ENCODE measurements around the gene SOX9. TPM values are rescaled to one million over a fixed set of nuclear protein-coding genes. Genes with fewer than 3 reads are reported as not detected.

Gene SOX9
- 5.4 TPM for total RNA-seq
- long read RNA-seq, partial matches to known transcripts = 6 of 10 reads
- long read RNA-seq, other reads (novel, unspliced or antisense) = 1 of 10 reads

DNA sequence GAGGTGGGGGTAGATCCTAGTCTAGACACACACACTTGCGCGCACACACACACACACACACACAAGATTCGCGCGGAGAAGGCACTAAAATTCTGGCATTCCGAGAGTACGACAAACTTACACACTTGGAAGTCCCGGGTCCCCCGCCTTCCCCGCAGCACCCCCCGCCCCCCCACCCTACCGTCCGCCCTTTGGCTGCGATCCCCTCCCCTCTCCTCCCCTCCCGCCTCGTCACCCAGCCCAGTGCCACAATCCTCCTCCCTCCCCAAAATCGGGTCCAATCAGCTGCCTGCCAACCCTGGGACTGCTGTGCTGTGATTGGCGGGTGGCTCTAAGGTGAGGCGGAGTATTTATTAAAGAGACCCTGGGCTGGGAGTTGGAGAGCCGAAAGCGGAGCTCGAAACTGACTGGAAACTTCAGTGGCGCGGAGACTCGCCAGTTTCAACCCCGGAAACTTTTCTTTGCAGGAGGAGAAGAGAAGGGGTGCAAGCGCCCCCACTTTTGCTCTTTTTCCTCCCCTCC lies at the start of gene SOX9:
Gene SOX9 (plus strand): TSS at position 379 of the 522 bp plus-strand sequence. CDS start 372 bp downstream, outside the sequence.
- Histone ChIP-seq H3K4me3 (peak within 1 kb of the TSS; percentile 57), H3K27me3 (peaks cover 80% of the 10 kb centered on the region), H3K4me1 (peaks cover 26% of the 10 kb centered on the region), H3K36me3 (no peaks in the 10 kb centered on the region), H3K27ac (peak within 1 kb of the TSS; percentile 55), H3K9me3 (no peaks in the 10 kb centered on the region)
- ATAC-seq (peak; percentile 92), DNase-seq (peak; percentile 90)
- TF ChIP-seq, protein P1, sequence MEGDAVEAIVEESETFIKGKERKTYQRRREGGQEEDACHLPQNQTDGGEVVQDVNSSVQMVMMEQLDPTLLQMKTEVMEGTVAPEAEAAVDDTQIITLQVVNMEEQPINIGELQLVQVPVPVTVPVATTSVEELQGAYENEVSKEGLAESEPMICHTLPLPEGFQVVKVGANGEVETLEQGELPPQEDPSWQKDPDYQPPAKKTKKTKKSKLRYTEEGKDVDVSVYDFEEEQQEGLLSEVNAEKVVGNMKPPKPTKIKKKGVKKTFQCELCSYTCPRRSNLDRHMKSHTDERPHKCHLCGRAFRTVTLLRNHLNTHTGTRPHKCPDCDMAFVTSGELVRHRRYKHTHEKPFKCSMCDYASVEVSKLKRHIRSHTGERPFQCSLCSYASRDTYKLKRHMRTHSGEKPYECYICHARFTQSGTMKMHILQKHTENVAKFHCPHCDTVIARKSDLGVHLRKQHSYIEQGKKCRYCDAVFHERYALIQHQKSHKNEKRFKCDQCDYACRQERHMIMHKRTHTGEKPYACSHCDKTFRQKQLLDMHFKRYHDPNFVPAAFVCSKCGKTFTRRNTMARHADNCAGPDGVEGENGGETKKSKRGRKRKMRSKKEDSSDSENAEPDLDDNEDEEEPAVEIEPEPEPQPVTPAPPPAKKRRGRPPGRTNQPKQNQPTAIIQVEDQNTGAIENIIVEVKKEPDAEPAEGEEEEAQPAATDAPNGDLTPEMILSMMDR (IDR thresholded peaks at IDR 0.05) = no peak
- intact Hi-C loops (cut with DNase I) = no loop called here

- intact Hi-C loops (cut with DNase I) = no loop called here
- no peak overlapping the region for H3K4me3 ChIP-seq
- no peaks in the 10 kb centered on the region for H3K4me1 ChIP-seq
- H3K36me3 ChIP-seq = no peaks in the 10 kb centered on the region
- DNase-seq (no peak), ATAC-seq (no peak)
- TF ChIP-seq, protein P1 (IDR thresholded peaks at IDR 0.05) = no peak
- H3K9me3 ChIP-seq = no peaks in the 10 kb centered on the region
- H3K27ac ChIP-seq = no peak overlapping the region
- H3K27me3 ChIP-seq = no peaks in the 10 kb centered on the region
These were observed 49.5 kb upstream of the SOX9 start for GRCh38 chr17:72071330-72071729.

DNA sequence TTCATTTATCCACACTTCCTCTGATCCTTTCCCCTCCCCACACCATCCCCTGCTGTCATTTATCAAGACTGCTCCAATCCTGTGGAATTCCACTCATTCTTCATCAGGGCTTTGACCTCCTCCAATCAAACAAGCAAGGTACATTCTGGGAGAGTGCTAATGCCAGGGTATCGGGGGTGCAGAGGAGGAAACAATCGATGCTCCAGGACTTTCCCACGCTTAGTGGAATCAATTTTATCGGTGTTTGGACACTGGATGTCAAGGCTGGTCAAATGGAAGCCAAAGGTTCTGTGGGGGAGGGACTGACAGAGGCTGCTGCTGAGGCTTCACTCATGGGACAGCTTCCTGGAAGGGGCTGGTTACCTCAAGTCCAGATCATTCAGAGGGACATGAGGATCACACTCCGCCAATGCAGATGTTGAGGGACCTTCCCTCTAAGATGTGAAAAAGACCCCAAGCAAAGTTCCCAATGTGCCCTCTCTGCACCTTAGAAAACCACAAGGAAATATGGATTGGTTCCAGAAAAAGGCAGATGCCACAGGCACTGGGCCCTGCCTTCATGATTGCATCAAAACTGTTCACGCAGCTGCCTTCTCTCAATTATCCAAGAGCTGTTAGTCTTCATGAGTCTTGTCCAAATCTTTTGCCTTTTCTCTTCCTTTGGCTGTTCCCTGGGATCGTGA lies 44.7 kb upstream of the SOX9 start:
- H3K9me3 ChIP-seq = no peaks in the 10 kb centered on the region
- no peaks in the 10 kb centered on the region for H3K36me3 ChIP-seq
- no peak overlapping the region for H3K4me3 ChIP-seq
- TF ChIP-seq, protein P1 (IDR thresholded peaks at IDR 0.05) = no peak
- DNase-seq (no peak), ATAC-seq (no peak)
- intact Hi-C loops (cut with DNase I) = no loop called here
- no peaks in the 10 kb centered on the region for H3K4me1 ChIP-seq
- H3K27ac ChIP-seq = no peak overlapping the region
- H3K27me3 ChIP-seq = no peaks in the 10 kb centered on the region

GRCh38 chr17:72076678-72077030 lies 44.2 kb upstream of the SOX9 start:
- Histone ChIP-seq H3K27me3 (no peaks in the 10 kb centered on the region), H3K36me3 (no peaks in the 10 kb centered on the region), H3K4me1 (no peaks in the 10 kb centered on the region), H3K9me3 (no peaks in the 10 kb centered on the region), H3K27ac (no peak overlapping the region), H3K4me3 (no peak overlapping the region)
- no peak for DNase-seq
- intact Hi-C loops (cut with DNase I) = no loop called here
- TF ChIP-seq, protein P1 (IDR thresholded peaks at IDR 0.05) = no peak
- no peak for ATAC-seq

- no peak for ATAC-seq
- Histone ChIP-seq H3K36me3 (no peaks in the 10 kb centered on the region), H3K27ac (no peak overlapping the region), H3K27me3 (no peaks in the 10 kb centered on the region), H3K4me3 (no peak overlapping the region), H3K9me3 (no peaks in the 10 kb centered on the region), H3K4me1 (no peaks in the 10 kb centered on the region)
- TF ChIP-seq, protein P1 (IDR thresholded peaks at IDR 0.05) = no peak
- no peak for DNase-seq
- intact Hi-C loops (cut with DNase I) = no loop called here
These were observed 43.4 kb upstream of the SOX9 start for GRCh38 chr17:72077326-72077960.

Data from upper lobe of right lung (tissue), 1 donor.